CD14-positive monocyte (primary cell): ENCODE measurements around the gene BPNT1. TPM values are rescaled to one million over a fixed set of nuclear protein-coding genes. Genes with fewer than 3 reads are reported as not detected.
"Not testable (repeated sequence)": the region's sequence is repeated elsewhere in the genome, so short reads cannot be mapped to it uniquely, and the experiment has no call there.

Experiments
- DNase-seq, 3 donors: peaks; one replicate each; pipeline ENCODE4 v3.0.0-alpha.2; 2011 to 2022
- H2AFZ ChIP-seq: 2 replicates; pipeline ENCODE4 v1.6.0; 2012; ENCODE audit warnings: mild to moderate bottlenecking, low read depth, low read length, inconsistent platforms; ENCODE audit not compliant: insufficient read depth, poor library complexity, severe bottlenecking
- H3K27ac ChIP-seq, 2 donors: 1 replicate in 1 of 2; 2 replicates in 1 of 2; pipeline ENCODE4 v1.5.1; 2012 to 2013; ENCODE audit warnings: low read length in 2 of 2, control low read depth in 1 of 2, inconsistent platforms in 1 of 2, low read depth in 1 of 2, mild to moderate bottlenecking in 1 of 2
- H3K27me3 ChIP-seq, 2 donors: one replicate each; pipeline versions ENCODE4 v1.6.0 to v1.6.1; 2011 to 2013; ENCODE audit warnings: low read length in 2 of 2; ENCODE audit not compliant: control insufficient read depth in 2 of 2, insufficient read depth in 2 of 2
- H3K36me3 ChIP-seq, 2 donors: replicated peaks in 1 of 2; 1 replicate in 1 of 2; 2 replicates in 1 of 2; pipeline versions ENCODE4 v1.5.1 to v1.6.1; 2012 to 2013; ENCODE audit warnings: low read length in 2 of 2, control low read depth in 1 of 2, inconsistent platforms in 1 of 2, mild to moderate bottlenecking in 1 of 2; ENCODE audit not compliant: insufficient read depth in 2 of 2, control insufficient read depth in 1 of 2
- H3K4me1 ChIP-seq, 2 donors: 1 replicate in 1 of 2; 2 replicates in 1 of 2; pipeline versions ENCODE4 v1.5.1 to v1.6.1; 2012 to 2013; ENCODE audit warnings: low read length in 2 of 2, control low read depth in 1 of 2, inconsistent platforms in 1 of 2, mild to moderate bottlenecking in 1 of 2, moderate library complexity in 1 of 2; ENCODE audit not compliant: insufficient read depth in 2 of 2, control insufficient read depth in 1 of 2
- H3K4me2 ChIP-seq: replicated peaks from 2 replicates; pipeline ENCODE3; 2012; ENCODE audit warnings: low read length, moderate library complexity, mild to moderate bottlenecking; ENCODE audit not compliant: poor library complexity, severe bottlenecking; ENCODE audit errors: extremely low read depth
- H3K4me3 ChIP-seq, 3 experiments: fragments of 200-600 bp in 1 of 3; sonication (generic) in 1 of 3; replicated peaks in 1 of 3; 1 replicate in 2 of 3; 2 replicates in 1 of 3; pipeline ENCODE4 v1.5.1; 2011 to 2013; ENCODE audit warnings: low read length in 3 of 3, mild to moderate bottlenecking in 3 of 3, control low read depth in 2 of 3, low read depth in 2 of 3, inconsistent platforms in 1 of 3, moderate library complexity in 1 of 3
- H3K79me2 ChIP-seq: 2 replicates; pipeline ENCODE4 v1.6.0; 2012; ENCODE audit warnings: mild to moderate bottlenecking, control low read depth, inconsistent platforms, low read length, moderate library complexity; ENCODE audit not compliant: insufficient read depth
- H3K9ac ChIP-seq: 2 replicates; pipeline ENCODE4 v1.6.0; 2017; ENCODE audit warnings: low read length, mild to moderate bottlenecking; ENCODE audit not compliant: insufficient read depth, poor library complexity, severe bottlenecking
- H3K9me3 ChIP-seq, 2 donors: replicated peaks in 1 of 2; 1 replicate in 1 of 2; 2 replicates in 1 of 2; pipeline versions ENCODE4 v1.5.1 to v1.6.1; 2012 to 2013; ENCODE audit warnings: low read length in 2 of 2, control low read depth in 1 of 2; ENCODE audit not compliant: control insufficient read depth in 1 of 2, insufficient read depth in 1 of 2
- H4K20me1 ChIP-seq: 2 replicates; pipeline ENCODE4 v1.6.0; 2012; ENCODE audit warnings: mild to moderate bottlenecking, low read length, control low read depth, moderate library complexity; ENCODE audit not compliant: insufficient read depth
- H3K27ac Mint-ChIP-seq, 7 donors: one replicate each; pipeline ENCODE4 v1.8.0; 2020; ENCODE audit warnings: mild to moderate bottlenecking in 7 of 7, mixed read lengths in 7 of 7, moderate library complexity in 6 of 7, inconsistent platforms in 2 of 7
- H3K27me3 Mint-ChIP-seq, 3 donors: one replicate each; pipeline ENCODE4 v1.8.0; 2021 to 2022; ENCODE audit warnings: low read depth in 3 of 3, mild to moderate bottlenecking in 3 of 3, mixed read lengths in 3 of 3, moderate library complexity in 3 of 3, inconsistent platforms in 1 of 3
- H3K36me3 Mint-ChIP-seq, 2 donors: one replicate each; pipeline ENCODE4 v1.8.0; 2020; ENCODE audit warnings: mixed read lengths in 2 of 2, inconsistent platforms in 1 of 2, mild to moderate bottlenecking in 1 of 2
- H3K4me1 Mint-ChIP-seq: one replicate; pipeline ENCODE4 v1.8.0; 2020; ENCODE audit warnings: mild to moderate bottlenecking, mixed read lengths
- H3K4me3 Mint-ChIP-seq, 2 donors: one replicate each; pipeline ENCODE4 v1.8.0; 2020; ENCODE audit warnings: mild to moderate bottlenecking in 2 of 2, mixed read lengths in 2 of 2, moderate library complexity in 1 of 2
- H3K9me3 Mint-ChIP-seq, 7 donors: one replicate each; pipeline ENCODE4 v1.8.0; 2020 to 2022; ENCODE audit warnings: mixed read lengths in 7 of 7, mild to moderate bottlenecking in 6 of 7, moderate library complexity in 6 of 7, inconsistent platforms in 2 of 7
- CTCF ChIP-seq: fragments of 200-600 bp; IDR thresholded peaks from one replicate; pipeline ENCODE4 v1.8.0; 2022; ENCODE audit warnings: antibody characterized with exemption, mild to moderate bottlenecking
- WGBS: methylation state at CpG from one replicate; pipeline ENCODE4 v1.1.5; 2013; ENCODE audit warnings: missing lambda C conversion rate; ENCODE audit not compliant: insufficient coverage; 5-methylcytosine and 5-hydroxymethylcytosine counted together
- intact Hi-C, 2 donors: fragments of 100-400 bp; cut with micrococcal nuclease; formaldehyde crosslinking; loops; one replicate each; pipeline versions ENCODE4 v1.15.0 to v1.15.1; 2023
- polyA plus RNA-seq, 3 donors: library from polyadenylated mRNA; depleted of rRNA in 1 of 3; unstranded in 2 of 3; stranded (reverse) in 1 of 3; fragments of 300-500 nt in 2 of 3; fragments of >200 nt in 1 of 3; fragmentation: Illumina TruSeq in 2 of 3; gene quantifications; 1 replicate in 2 of 3; 2 replicates in 1 of 3; pipeline ENCODE4 v1.2.3, GENCODE V29; 2012 to 2021

The BPNT1 gene
- polyA plus RNA-seq, 3 donors = 5.8 to 10.1 (median 9.8) TPM

GRCh38 chr1:220093361-220094015 lies 3.9 kb upstream of the BPNT1 start:
- Histone ChIP-seq H3K79me2 (peaks cover 19% of the 10 kb centered on the region), H3K4me3 (peak overlapping the region; percentile 51 to 97 (median 77)), H2AFZ (peak overlapping the region; percentile 100), H3K36me3 (peaks cover 5 to 14% of the 10 kb centered on the region in 2 donors), H3K4me1 (peaks cover 19 to 34% of the 10 kb centered on the region in 2 donors), H4K20me1 (no peaks in the 10 kb centered on the region), H3K27ac (no peak overlapping the region), H3K9ac (peak overlapping the region; percentile 82), H3K4me2 (peak overlapping the region; percentile 91), H3K27me3 (no peaks in the 10 kb centered on the region), H3K9me3 (no peaks in the 10 kb centered on the region)
- Mint-ChIP-seq H3K36me3 (peaks cover 17 to 29% of the 10 kb centered on the region in 2 donors), H3K9me3 (no peaks in the 10 kb centered on the region), H3K27ac (peak overlapping the region in 1 of 7 donors; percentile 54), H3K27me3 (no peaks in the 10 kb centered on the region), H3K4me1 (peaks cover 34% of the 10 kb centered on the region), H3K4me3 (peak overlapping the region; percentile 55 to 86)
- WGBS = no CpG with 5 or more reads among the region's 12 CpGs
- intact Hi-C loops = loop anchor here (5.0 kb wide), 1 partner anchor 46 kb away; the partner anchor contains the start of gene EPRS1 (in 2 of the 2)
- no peak for TF ChIP-seq CTCF
- DNase-seq = no peak

GRCh38 chr1:220092694-220093093 lies 3.1 kb upstream of the BPNT1 start:
- no peaks in the 10 kb centered on the region for H3K9me3 Mint-ChIP-seq
- intact Hi-C loops = loop anchor here (5.0 kb wide), 1 partner anchor 45 kb away; the partner anchor contains the start of gene EPRS1 (in 2 of the 2)
- H3K27ac Mint-ChIP-seq = no peak overlapping the region
- H3K4me1 Mint-ChIP-seq = peaks cover 35% of the 10 kb centered on the region
- H3K9me3 ChIP-seq = no peaks in the 10 kb centered on the region
- H3K4me2 ChIP-seq = no peak overlapping the region
- H3K4me3 Mint-ChIP-seq = no peak overlapping the region
- peaks cover 23% of the 10 kb centered on the region for H3K79me2 ChIP-seq
- no peaks in the 10 kb centered on the region for H4K20me1 ChIP-seq
- H3K4me3 ChIP-seq = no peak overlapping the region
- H3K36me3 Mint-ChIP-seq = peaks cover 12 to 21% of the 10 kb centered on the region in 2 donors
- no peaks in the 10 kb centered on the region for H3K27me3 Mint-ChIP-seq
- H3K9ac ChIP-seq = no peak overlapping the region
- TF ChIP-seq CTCF = no peak
- no CpG with 5 or more reads among the region's 1 CpG for WGBS
- peaks cover 19 to 34% of the 10 kb centered on the region in 2 donors for H3K4me1 ChIP-seq
- peaks cover 0 to 6% of the 10 kb centered on the region in 2 donors for H3K36me3 ChIP-seq
- H3K27ac ChIP-seq = no peak overlapping the region
- H3K27me3 ChIP-seq = no peaks in the 10 kb centered on the region
- H2AFZ ChIP-seq = no peak overlapping the region
- no peak for DNase-seq

- H3K4me3 Mint-ChIP-seq, H3K27me3 Mint-ChIP-seq, H4K20me1 ChIP-seq, H3K79me2 ChIP-seq, intact Hi-C loops, H3K9me3 ChIP-seq, H3K9me3 Mint-ChIP-seq, H3K4me2 ChIP-seq, H3K27ac Mint-ChIP-seq, H3K27me3 ChIP-seq, H3K27ac ChIP-seq, H2AFZ ChIP-seq, H3K36me3 ChIP-seq, H3K4me3 ChIP-seq, DNase-seq, H3K9ac ChIP-seq: not testable (repeated sequence)
- peaks cover 6 to 17% of the 10 kb centered on the region in 2 donors for H3K4me1 ChIP-seq
- Mint-ChIP-seq H3K4me1 (peaks cover 17% of the 10 kb centered on the region), H3K36me3 (peaks cover 4 to 12% of the 10 kb centered on the region in 2 donors)
- 91% methylated on average over 7 of the region's 15 CpGs for WGBS
These were observed 3.3 kb downstream of the BPNT1 start for GRCh38 chr1:220086261-220086686.
